ENCODE results near the gene DNAJB6.

Gene DNAJB6

DNA sequence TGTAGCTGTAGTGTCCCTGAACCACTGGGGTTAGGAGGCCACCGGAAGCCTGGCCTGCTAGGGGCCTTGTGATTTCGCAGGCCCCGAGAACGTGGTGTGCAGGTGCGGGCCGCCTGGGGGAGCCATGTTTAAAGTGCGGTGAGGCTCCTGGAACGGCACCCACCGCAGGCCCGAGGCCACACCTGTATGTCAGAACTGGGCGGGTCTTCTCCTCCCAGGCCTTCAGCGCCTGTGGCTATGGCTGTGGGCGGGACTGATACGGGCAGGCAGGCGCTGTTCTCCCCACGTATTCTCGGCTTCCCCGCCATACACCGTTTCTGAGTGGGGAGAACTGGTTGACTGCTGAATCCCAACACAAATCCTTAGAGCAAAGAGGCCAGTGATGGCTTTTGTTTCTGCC is 74.8 kb downstream of the DNAJB6 start:
- DNase-seq = no peak

DNA sequence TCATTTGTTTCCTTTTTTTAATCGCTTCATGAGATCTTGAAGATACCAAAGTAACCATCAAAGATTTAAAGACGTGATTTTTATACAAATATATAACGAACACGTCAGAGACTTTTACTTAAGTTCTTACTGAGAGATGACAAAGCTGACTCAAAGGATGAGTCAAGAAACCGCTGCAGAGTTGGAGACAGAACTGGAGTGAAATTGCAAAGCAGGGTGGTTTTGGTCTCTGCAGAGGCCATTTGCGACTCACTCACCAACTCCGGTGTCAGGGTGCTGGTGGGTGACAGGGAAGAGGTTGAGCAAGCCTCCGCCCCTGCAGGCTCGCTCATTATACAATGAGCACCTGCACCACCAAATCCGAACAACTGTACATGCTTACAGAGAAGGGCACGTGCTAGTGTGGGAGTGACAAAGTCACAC is 75.2 kb downstream of the DNAJB6 start:
- no peak for DNase-seq

DNA sequence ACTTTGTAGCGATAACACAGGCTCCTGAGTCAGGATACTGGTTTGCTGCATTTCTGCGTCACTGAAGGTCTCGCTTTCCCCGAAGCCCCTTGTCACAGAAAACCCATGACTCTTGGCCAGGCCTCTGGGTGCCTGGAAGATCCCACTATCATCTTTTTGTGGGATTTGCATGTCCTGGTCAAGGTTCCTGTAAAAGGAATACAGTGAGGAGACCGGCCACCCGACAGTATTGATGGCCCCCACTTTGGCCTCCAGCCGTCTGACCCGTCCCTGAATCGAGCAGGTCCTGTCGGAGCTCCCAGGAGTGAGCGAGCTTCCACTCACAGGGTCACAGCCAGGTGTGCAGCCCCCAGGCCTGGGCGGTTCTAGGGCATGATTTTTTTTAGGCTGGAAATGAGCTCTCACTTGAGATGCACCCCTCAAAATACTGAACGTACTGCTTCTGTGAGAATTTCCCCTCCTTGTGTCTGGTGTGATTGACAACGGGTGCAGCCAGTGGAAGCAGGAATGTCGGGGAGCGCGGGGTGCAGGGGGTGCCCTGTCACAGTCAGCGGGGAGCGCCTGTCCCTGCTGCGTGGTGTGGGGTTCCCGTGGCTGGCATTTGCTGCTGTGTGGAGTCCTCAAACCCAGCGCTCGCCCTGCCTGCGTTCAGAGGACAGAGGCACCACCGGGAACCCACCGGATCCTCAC is 75.8 kb downstream of the DNAJB6 start:
- DNase-seq = no peak

DNA sequence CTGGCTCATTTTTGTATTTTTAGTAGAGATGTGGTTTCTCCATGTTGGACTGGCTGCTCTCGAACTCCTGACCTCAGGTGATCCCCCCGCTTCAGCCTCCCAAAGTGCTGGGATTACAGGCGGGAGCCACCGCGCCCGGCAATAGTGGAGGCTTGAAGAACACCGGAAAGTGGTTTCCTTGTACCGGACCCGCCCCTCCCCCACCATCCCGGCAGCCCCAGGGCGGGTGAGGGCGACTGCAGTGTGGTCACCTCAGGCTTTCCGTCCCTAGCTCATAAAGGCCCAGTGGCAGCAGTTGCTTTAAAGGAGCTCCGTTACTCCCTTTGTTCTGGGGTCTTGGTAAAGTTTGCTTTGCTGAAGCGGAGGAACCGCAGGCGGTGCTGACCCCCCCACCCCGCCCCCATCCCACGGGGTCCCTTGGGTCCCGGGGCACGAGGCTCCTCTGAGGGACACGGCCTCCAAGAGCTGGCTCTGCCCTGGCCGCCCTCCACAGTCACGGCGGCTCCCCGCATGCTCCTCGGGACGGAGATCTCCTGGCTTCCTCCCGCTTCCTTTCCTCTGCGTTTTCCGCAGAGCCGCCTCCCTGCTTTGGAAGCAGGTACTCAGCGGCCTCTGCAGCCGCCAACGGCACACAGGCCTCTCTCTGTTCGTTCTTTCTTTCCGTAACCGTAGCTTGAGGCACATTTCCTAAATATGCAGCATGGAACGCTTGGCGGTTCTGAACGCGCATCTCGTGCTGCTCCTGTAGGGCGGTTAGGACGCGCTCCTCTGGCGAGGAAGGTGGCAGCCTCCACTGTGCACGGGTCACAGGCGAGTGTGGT is 77.3 kb downstream of the DNAJB6 start:
- no peak for DNase-seq

DNA sequence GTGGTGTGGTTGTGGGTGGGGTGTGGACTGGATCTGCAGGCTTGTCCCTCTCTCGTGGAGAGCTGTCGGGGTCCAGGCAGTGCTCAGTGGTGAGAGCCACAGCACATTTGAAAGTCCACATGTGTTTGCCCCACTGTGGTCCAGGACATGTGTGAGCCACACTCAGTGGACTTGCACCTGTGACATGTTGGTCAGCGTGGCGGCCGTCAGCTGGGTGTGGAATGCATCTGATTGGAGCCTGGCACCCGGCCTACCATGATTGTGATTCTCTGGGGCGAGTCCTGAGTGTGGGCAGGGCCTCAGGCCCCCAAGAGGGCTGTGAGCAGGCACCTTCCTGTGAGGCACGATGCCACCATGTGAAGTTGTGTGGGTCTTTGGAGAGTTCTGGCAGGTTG is 77.9 kb downstream of the DNAJB6 start:
- no peak for DNase-seq

DNA sequence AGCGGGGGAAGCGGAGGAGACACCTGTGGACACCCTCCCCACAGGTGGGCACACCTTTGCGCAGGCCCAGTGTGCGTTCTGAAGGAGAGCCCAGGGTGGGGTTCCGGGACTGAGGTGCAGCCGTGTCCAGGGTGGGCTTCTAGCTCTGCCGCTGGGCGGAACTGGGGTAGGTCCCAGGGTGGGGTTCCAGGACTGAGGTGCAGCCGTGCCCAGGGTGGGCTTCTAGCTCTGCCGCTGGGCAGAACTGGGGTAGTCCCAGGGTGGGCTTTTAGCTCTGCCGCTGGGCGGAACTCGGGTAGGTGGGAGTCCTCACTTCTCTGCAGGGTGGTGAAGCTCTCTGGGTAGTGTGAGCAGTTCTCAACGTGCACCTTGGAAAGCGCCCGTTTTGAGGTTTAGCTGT is 78.7 kb downstream of the DNAJB6 start:
- no peak for DNase-seq

DNA sequence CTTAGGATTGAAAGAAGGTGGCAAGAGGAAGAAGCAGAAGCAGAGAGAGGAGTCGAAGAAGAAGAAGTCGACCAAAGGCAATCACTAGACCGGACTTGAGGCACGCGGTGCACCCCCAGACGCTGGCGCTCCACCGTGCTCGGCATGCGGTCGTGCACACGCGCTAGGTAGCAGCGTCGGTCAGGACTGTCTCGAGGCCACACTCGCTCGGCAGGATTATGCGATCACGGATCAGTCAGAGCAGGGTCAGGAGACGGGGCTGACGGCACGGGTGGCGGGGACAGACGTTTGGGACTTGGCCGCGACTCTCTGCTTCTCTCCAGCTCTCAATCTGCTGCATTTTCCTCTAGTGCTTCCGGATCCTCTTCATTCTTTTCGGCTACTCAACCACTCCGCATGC is 79.2 kb downstream of the DNAJB6 start:
- DNase-seq = no peak

DNA sequence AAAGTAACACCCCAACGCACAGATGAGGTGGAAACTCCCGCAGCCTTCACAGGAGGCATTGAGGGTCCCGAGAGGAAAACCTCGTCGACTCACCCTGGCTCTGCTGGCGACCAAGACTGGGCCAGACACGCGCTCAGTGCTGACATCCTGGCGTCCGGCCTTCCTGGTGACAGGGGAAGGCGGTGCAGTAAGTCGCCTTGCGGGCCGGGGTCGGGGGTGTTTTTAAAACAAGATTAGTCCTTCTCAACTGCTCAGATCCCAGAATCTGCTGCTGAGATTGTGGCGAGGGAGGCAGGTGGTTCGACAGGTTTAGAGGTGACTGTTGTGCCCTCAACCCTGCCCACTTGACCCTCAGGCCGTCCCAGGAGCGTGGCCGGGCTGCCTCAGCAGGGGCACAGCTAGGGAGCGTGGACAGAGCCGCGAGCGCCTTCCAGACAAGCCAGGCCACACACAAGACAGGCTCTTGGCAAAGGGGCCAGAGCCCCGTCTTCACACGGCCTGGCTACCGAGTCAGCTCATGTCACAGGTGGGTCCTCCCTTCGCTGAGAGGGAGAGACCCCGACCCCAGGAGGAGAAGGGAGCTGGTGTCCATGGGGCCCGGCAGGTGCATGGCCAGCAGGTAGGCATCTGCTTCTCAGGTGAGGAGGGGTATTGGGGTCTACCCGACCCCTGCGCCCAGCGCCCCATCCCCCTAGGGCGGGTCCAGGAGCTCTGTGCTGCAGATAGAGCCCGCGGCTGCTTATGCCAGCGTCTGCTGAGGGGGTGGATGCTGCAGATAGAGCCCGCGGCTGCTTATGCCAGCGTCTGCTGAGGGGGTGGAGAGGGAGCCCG is 81.6 kb downstream of the DNAJB6 start:
- DNase-seq = no peak

DNA sequence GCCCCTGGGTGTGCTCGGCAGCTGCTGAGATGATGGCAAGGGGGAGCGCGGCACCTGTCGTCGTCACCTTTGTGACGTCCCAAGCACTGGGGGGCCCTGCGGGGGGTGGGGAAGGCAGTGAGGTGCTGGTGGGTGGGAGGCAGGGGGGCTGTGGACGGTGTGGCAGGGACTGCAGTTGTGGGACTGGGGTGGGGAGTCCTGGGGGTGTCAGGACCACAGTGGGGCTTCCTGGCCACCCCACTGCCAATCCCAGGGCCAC is 82.2 kb downstream of the DNAJB6 start:
- no peak for DNase-seq

DNA sequence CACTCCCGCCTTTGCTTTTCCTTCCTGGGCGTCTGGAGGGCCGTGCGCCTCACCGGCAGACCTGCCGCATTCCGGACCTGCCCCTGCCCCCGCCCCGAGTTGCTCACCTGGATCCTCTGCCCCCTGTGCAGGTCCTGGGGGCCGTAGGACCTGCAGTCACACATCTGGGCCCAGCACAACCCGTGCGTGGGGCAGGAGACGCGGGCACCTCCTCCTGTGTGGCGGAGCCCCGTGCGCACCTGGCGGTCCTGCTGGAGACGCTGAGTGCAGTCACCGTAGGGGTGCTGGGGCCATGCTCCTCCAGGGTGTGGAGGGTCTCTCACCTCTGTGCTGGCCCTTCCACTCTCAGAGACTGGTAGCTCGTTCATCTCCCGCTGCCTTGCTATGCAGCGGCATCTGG is 85.5 kb downstream of the DNAJB6 start:
- no peak for DNase-seq

DNA sequence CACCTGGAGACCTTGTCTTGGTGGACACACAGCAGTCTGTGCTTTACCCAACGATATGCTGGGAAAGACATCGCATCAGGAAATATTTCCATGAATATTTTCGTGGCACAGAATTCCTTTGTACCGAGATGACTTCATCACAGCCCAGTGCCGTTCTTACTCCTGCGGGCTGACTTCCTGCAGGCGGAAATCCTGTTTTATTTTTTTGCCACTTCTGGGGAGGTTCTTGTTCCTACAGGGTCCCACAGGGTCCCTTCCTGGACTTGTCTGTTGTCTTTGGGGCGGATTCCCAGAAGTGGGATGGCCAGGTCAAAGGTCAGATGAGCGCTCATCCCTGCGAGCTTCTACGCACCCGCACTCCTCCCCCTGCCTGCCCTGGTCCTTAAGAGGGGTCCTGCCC is 86.5 kb downstream of the DNAJB6 start:
- DNase-seq = no peak

DNA sequence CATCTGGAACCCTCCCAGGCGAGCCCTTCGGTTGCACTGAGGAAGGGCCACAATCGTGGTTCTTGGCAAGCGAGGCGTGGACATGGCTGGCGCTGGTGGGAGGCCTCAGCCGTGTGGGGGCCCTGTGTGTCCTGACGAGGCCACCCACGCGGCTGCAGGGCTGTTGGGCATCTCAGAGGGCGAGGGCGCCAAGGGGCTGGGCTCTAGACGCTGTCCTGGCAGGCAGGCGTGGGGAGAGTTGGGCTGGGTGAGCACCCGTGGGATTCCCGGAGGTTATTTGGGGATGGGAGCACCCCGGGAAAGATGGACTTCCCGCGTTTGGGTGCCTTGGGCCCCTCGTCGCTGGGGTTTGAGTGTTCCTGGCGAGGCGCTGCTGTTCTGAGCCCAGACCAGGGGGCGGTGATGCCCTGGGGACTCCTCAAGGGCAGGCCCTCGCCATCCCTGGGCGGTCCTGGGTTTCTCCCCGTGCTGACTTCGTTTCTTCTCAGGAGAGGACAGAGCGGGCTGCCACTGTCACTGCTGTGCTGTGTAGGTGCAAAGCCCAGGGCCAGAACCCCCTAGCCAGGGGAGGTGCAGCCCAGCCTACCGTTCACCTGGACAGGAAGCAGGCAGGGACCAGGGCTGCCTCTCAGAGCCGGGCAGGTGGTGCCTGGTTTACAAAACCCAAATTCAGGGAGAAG is 87.2 kb downstream of the DNAJB6 start:
- DNase-seq = no peak

DNA sequence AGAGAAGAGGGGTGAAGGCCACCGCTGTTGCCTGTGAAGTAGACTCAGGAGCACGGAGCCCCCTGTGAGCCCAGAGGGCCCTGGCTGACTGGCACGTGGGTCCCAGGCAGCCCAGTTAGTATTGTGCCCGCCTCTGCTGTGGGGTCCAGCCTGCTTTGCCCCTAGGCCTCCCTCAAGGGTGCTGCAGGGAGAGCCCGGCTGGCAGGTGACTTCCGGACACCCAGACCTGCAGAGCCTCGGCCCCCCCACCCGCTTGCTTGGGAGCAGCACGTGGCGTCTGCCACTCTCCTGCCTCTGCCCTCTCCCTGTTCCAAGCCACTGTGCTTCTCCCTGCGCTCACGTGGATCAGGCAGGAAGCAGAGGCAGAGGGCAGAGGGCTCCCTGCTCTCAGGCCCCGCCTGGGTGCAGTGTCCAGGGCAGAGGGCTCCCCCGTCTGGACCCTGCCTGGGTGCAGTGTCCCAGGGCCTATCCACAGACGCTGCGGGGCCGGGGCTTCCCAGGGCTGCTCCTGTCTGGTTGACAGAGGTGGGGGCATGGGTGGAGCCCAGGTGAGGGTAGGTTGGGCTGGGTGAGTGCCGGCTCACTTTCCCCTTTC is 88.4 kb downstream of the DNAJB6 start:
- no peak for DNase-seq

DNA sequence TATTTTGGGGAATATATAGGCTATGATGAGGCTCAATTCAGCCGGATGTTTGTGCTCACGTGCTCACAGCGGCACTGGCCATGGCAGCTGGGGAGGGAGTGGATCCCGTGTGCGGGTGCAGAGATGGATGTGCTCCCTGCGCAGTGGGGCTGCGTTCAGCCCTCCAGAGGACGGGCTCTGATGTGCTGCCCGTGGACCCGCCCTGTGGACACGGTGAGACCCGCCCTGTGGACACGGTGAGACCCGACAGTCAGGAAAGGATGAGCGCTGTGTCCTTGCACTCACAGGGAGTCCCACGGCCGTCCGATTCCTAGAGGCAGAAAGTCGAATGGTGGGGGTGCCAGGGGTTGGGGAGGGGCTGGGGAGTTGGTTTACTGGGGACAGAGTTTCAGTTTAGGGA is 89.0 kb downstream of the DNAJB6 start:
- no peak for DNase-seq

DNA sequence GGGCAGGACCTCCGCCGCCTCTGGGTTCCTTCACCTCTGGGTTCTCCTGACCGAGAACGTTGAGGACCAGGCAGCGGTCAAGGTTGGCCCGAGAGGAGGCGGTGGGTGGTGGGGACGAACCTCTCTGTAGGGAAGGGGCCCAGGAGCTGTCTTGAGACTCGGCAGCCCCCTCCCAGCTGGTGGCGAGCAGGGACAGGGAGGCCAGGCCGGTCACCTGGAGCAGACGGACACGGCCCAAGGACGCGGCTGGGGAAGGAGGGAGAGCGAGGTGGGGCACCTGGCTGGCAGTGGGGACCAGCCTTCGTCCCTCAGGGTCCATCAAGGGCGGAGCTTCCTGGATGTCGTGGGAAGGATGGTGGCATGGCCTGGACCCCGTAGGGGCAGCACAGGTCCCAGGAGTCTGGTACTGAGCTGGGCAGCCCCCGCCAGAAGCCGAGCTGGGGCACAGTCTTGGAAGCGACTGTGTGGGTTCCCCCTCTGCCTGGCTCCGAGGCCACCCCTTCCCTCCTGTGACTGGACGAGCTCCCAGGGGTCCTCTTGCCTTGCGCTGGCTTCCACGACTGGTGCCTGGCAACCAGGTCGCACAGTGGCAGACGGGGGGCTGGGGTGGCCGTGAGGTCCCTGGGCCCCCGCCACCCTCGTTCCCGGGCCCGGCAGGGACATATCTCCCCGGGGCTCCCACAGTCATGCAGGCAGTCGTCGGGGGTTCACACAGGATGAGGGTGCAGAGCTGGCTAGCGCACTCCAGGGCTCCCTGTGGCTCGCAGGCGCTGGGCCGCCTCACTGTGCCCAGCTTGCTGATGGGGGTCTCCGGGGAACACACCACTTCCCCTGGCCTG is 89.9 kb downstream of the DNAJB6 start:
- no peak for DNase-seq

DNA sequence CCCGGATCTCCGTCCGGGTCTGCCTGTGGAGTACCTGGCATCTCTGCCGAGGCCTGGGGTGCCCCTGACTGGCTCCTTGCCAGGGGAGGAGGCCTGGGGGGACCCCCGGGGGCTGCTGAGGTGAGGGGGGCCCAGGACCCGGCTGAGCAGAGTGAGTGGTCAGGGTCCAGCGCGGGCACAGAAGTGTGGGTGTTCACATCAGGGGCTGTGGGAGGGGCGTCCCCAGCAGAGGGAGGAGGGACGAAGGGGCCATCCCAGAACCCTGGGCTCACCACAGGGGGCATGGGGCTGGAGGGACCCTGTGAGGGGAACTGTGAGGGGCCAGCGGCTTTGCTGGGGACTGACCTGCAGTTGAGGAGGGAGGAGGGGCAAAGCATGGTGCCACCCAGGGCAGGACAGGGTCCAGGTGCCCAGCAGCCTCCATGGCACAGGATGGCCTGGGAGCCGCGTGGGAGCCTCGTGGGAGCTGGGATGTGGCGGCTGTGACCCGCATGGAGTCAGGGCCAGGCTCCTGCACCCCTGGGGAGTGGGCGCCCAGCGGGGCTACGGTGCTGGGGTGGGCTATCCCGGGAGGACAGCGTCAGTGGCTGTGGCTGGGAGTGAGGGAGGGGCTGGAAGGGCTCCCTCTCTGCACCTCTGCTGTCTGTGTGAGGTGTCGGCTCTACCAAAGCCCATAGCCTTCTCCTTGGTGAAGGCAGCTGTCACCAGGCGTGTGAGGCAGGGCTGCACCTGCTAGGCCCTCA is 91.2 kb downstream of the DNAJB6 start:
- no peak for DNase-seq

DNA sequence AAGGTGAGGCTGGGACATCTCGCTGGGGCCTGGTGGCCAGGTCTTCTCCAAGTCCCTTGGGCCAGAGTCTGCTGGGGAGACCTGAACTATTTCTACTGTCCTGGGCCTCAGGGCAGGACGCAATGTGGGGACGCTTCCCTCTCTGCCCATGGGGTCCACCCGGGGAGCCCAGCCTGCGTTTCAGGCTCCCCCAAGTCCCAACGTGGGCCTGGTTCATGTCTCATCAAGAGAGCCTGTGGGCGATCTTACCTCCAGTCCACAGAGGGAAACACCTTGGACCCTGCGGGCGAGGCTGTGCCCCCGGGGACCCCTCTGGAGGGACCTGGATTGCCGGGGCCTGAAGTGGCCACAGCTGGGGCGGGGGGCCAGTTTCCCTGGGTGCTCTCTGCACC is 91.7 kb downstream of the DNAJB6 start:
- no peak for DNase-seq

DNA sequence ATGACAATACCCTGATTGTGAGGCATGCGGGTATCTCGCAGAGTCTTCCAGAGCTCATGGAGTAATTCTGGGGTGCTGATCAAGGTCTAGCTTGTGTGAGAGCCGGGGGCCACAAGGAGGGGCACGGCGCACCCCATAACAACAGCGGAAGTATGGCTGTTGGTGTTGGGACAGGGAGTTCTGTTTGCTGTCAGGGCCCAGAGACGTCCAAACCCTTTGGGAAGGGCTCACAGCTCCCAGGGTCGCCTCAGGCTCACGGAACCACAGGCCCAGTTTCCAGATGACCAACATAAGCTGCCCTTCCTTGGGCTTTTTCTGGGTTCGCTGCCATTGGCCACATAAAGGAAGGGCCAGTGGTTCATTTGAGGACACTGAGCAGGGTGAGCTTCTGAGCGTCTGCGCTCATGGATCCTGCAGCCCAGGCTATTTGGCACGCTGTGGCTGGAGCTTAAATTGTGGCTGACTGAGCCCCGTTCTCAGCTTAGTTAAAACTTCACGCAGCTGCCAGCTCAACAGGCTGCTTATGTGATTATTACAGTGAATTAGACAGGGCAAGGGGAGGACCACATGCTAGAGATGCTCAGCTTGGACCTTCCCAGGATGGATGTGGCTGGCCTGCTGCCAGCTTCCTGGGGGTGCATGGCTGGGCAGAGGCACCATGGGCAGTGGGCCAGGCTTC is 92.3 kb downstream of the DNAJB6 start:
- no peak for DNase-seq

DNA sequence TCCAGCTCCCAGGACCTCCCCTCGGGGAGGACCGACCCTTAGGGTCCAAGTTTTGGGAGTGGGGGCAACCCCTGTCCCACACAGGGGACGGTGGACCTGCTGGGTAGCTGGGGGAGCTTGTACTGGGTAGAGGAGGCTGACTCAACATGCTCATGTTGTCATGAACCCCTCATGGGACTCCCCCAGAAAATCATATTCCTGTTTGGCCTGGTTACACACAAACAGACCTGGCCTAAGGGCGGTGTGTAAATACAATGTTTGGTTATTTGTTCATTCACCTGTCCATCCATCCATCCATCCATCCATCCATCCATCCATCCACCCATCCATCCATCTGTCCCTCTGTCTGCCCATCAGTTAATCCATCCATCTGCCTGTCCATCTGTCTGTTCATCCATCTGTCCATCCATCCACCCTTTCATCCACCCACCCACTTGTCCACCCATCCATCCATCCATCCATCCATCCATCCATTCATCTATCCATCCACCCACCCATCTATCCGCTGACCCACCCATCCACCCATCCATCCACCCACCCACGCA is 92.9 kb downstream of the DNAJB6 start:
- no peak for DNase-seq

DNA sequence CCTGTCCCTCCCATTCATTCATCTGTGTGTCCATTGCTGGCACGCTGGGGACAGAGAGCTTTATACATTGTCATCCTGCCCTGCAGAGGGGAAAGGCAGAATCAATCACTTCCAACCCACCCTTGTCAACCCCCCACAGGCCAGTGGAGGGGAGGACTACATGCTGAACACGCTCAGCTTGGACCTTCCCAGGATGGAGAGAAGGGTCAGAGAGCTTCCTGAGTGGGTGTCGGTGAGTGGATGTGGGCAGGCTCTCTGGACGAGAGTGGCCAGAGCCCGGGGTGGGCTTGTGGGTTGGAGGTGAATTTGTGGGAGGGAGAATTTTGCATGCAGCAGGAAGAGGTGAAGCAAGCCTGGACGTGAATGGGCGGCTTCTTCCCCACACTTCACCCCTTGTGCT is 93.9 kb downstream of the DNAJB6 start:
- DNase-seq = no peak

Measured in NCI-H1105 treated with DMSO at 0.1 percent for 48 hours (cell line).